ENCODE data around the gene HECTD1.
"Not testable (repeated sequence)": the region's sequence is repeated elsewhere in the genome, so short reads cannot be mapped to it uniquely, and the experiment has no call there.

The HECTD1 gene

GRCh38 chr14:31232081-31232480 is 24.5 kb upstream of the HECTD1 start:
- H3K4me3 ChIP-seq (ENCODE audit: low read depth, low read length): no peak overlapping the region
- H3K9ac ChIP-seq: no peak overlapping the region
- no peak overlapping the region for H3K27ac ChIP-seq
- no peak overlapping the region for H2AFZ ChIP-seq
- no peaks in the 10 kb centered on the region for H3K4me1 ChIP-seq
- H3K36me3 ChIP-seq (ENCODE audit: control insufficient read depth, insufficient read depth, low read length): no peaks in the 10 kb centered on the region
- H3K27me3 ChIP-seq (ENCODE audit: control insufficient read depth, insufficient read depth, low read length): no peaks in the 10 kb centered on the region
- no peak overlapping the region for H3K4me2 ChIP-seq (ENCODE audit: low read length)
- H3K79me2 ChIP-seq: no peaks in the 10 kb centered on the region
- H3K9me3 ChIP-seq (ENCODE audit: control insufficient read depth, low read length): no peaks in the 10 kb centered on the region
- TF ChIP-seq, protein P1, sequence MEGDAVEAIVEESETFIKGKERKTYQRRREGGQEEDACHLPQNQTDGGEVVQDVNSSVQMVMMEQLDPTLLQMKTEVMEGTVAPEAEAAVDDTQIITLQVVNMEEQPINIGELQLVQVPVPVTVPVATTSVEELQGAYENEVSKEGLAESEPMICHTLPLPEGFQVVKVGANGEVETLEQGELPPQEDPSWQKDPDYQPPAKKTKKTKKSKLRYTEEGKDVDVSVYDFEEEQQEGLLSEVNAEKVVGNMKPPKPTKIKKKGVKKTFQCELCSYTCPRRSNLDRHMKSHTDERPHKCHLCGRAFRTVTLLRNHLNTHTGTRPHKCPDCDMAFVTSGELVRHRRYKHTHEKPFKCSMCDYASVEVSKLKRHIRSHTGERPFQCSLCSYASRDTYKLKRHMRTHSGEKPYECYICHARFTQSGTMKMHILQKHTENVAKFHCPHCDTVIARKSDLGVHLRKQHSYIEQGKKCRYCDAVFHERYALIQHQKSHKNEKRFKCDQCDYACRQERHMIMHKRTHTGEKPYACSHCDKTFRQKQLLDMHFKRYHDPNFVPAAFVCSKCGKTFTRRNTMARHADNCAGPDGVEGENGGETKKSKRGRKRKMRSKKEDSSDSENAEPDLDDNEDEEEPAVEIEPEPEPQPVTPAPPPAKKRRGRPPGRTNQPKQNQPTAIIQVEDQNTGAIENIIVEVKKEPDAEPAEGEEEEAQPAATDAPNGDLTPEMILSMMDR (IDR thresholded peaks at IDR 0.05): no peak

GRCh38 chr14:31231272-31231671 is 23.7 kb upstream of the HECTD1 start:
- not testable (repeated sequence) for H3K27me3 ChIP-seq (ENCODE audit: control insufficient read depth, insufficient read depth, low read length); H3K4me2 ChIP-seq (ENCODE audit: low read length); H2AFZ ChIP-seq; H3K4me3 ChIP-seq (ENCODE audit: low read depth, low read length); H3K27ac ChIP-seq; H3K79me2 ChIP-seq; H3K4me1 ChIP-seq; H3K9ac ChIP-seq; H3K36me3 ChIP-seq (ENCODE audit: control insufficient read depth, insufficient read depth, low read length); H3K9me3 ChIP-seq (ENCODE audit: control insufficient read depth, low read length)

GRCh38 chr14:31230573-31230958 is 23.0 kb upstream of the HECTD1 start:
- Histone ChIP-seq H3K36me3 (ENCODE audit: control insufficient read depth, insufficient read depth, low read length) (no peaks in the 10 kb centered on the region), H2AFZ (no peak overlapping the region), H3K27me3 (ENCODE audit: control insufficient read depth, insufficient read depth, low read length) (no peaks in the 10 kb centered on the region), H3K9ac (no peak overlapping the region), H3K4me2 (ENCODE audit: low read length) (no peak overlapping the region), H3K27ac (no peak overlapping the region), H3K4me1 (no peaks in the 10 kb centered on the region), H3K9me3 (ENCODE audit: control insufficient read depth, low read length) (no peaks in the 10 kb centered on the region), H3K4me3 (ENCODE audit: low read depth, low read length) (no peak overlapping the region), H3K79me2 (no peaks in the 10 kb centered on the region)
- TF ChIP-seq, protein P1 (IDR thresholded peaks at IDR 0.05): no peak

DNA sequence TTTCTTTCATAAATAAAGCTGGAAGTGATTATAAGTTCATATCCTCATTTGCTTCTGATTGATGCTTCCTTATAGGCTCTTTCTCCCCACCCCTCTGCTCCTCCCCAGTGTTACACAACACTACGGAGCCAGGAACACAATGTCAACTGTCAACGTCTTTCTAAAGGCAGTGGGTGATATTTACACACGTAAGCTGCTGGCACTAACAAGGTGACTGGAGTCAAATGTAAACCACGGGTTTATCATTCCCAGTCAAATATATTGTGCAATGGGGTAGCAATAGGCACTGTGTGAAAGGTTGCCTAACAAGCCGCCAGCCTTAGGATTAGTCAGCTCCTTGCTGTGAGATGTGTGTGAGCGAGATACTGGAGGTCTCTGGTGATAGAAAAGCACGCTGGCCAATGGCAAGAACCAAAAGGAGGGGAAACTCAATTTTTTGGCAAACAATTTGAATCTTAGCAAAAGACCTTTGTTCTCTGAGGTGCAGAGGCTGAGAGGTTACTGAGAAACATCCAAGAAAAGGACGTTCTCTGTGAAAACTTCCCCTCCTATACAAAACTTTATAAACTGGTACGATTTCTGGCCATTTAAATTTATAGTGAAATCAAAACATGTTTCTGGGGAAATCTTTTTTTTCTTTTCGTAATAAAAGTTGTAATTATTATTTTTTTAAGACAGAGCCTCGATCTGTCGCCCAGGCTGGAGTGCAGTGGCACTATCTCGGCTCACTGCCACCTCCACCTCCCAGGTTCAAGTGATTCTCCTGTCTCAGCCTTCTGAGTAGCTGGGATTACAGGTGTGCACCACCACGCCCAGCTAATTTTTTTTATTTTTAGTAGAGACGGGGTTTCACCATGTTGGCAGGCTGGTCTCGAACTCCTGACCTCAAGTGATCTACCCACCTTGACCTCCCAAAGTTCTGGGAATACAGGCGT is 22.3 kb upstream of the HECTD1 start:
- Histone ChIP-seq H3K4me1 (no peaks in the 10 kb centered on the region), H3K36me3 (ENCODE audit: control insufficient read depth, insufficient read depth, low read length) (no peaks in the 10 kb centered on the region), H3K27ac (no peak overlapping the region), H3K9ac (no peak overlapping the region), H3K4me2 (ENCODE audit: low read length) (no peak overlapping the region), H2AFZ (no peak overlapping the region), H3K27me3 (ENCODE audit: control insufficient read depth, insufficient read depth, low read length) (no peaks in the 10 kb centered on the region), H3K4me3 (ENCODE audit: low read depth, low read length) (peak overlapping the region; percentile 4), H3K9me3 (ENCODE audit: control insufficient read depth, low read length) (no peaks in the 10 kb centered on the region), H3K79me2 (no peaks in the 10 kb centered on the region)
- TF ChIP-seq, protein P1 (IDR thresholded peaks at IDR 0.05): no peak

DNA sequence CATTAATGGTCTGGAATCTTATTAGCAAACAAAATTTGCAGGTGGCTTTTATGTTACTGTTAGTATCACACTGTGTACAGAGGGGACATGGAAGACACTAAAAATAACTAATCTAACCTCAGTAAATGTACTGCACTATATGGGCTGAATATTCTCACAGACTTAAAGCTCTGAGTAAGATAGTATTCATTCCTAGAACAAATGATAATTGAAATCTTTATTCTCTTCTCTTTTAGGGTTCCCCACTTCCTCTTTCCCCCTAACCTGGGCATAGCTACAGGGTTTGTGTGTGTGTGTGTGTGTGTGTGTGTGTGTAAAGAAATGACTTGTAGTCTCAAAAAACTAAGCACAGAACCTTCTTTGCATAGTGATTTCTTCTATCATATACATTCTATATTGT is 21.4 kb upstream of the HECTD1 start:
- H3K27me3 ChIP-seq (ENCODE audit: control insufficient read depth, insufficient read depth, low read length): no peaks in the 10 kb centered on the region
- H3K4me1 ChIP-seq: no peaks in the 10 kb centered on the region
- H3K36me3 ChIP-seq (ENCODE audit: control insufficient read depth, insufficient read depth, low read length): no peaks in the 10 kb centered on the region
- no peak overlapping the region for H3K4me3 ChIP-seq (ENCODE audit: low read depth, low read length)
- TF ChIP-seq, protein P1 (IDR thresholded peaks at IDR 0.05): no peak
- no peak overlapping the region for H3K27ac ChIP-seq
- H3K9ac ChIP-seq: no peak overlapping the region
- no peaks in the 10 kb centered on the region for H3K9me3 ChIP-seq (ENCODE audit: control insufficient read depth, low read length)
- H3K79me2 ChIP-seq: no peaks in the 10 kb centered on the region
- H2AFZ ChIP-seq: no peak overlapping the region
- no peak overlapping the region for H3K4me2 ChIP-seq (ENCODE audit: low read length)
